ENCODE results near the gene NDUFA7. TPM values are rescaled to one million over a fixed set of nuclear protein-coding genes. Genes with fewer than 3 reads are reported as not detected.

Gene NDUFA7
- total RNA-seq, 2 experiments from 2014 or later = 56.0 to 63.8 TPM

DNA sequence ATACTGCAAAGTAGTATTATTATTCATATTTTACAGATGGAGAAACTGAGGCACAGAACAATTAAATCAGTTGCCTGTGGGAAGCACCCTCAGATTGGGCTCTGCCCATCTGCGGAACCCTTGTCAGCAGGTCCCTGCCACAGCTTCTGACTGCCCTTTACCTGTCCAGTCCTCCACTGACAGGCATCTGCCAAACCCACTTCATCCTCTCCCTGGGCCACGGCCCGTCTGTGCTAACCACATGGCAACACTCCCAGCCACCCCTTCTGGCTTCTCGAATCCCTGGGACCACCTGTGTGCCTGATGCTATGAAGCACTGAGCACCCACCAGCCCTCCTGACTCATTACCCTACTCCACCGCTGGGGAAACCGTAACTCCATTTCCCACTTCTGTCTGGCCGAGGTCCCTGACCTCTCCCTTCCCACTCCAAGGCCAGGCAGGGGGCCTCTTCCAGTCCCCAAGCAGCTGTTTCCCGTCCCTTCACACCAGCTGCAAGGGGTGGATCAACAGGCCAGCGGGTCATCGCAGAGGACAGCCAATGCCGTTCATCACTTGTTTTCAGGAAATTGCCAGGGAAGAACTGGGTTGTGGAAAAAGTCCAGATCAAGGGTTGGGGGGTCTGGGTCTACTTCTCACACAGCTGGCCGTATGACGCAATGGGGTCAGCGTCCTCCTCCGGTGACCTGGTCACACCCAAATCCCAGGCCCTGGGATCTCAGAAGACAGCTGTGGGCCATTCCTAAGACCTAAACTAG lies 19.3 kb upstream of the NDUFA7 start:
- POLR2A ChIA-PET = interaction anchor here (1.2 kb wide), 1 partner anchor 10 kb away, joined by 3 read pairs; no protein-coding TSS in a partner anchor
- no peaks in the 10 kb centered on the region for H3K9me3 Mint-ChIP-seq (ENCODE audit: insufficient read depth)
- H3K4me3 Mint-ChIP-seq = no peak overlapping the region
- peaks cover 32% of the 10 kb centered on the region for H3K27me3 Mint-ChIP-seq (ENCODE audit: low read depth)
- ATAC-seq (no peak), DNase-seq (no peak)
- CTCF ChIA-PET = interaction anchor here (0.8 to 5.8 kb wide), 5 partner anchors 14 to 246 kb away, joined by 3 to 46 read pairs (median 3); no protein-coding TSS in a partner anchor
- H3K4me1 Mint-ChIP-seq (ENCODE audit: low read depth) = peaks cover 30% of the 10 kb centered on the region
- no peaks in the 10 kb centered on the region for H3K36me3 Mint-ChIP-seq (ENCODE audit: low read depth)
- no peak overlapping the region for H3K27ac Mint-ChIP-seq

DNA sequence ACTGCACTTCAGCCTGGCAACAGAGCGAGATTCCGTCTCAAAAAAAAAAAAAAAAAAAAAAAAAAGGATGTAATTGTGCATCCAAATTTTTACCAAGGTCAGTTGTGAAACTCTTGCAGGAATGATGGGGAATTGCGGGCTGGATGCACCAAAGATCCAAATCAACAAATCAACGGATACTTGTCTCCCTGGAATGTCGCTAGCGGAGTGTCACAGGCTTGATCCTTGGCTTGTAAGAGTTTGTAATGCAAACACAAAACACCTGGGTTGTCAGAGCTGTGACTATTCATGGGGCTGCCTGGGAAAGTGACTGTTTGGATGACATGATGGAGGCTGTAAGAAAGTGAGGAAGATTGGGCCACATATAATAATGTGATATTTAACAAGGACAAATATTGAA lies 17.7 kb upstream of the NDUFA7 start:
- Mint-ChIP-seq H3K4me1 (ENCODE audit: low read depth) (peaks cover 32% of the 10 kb centered on the region), H3K36me3 (ENCODE audit: low read depth) (no peaks in the 10 kb centered on the region), H3K27me3 (ENCODE audit: low read depth) (peaks cover 33% of the 10 kb centered on the region), H3K4me3 (no peak overlapping the region), H3K9me3 (ENCODE audit: insufficient read depth) (no peaks in the 10 kb centered on the region), H3K27ac (no peak overlapping the region)
- ChIA-PET POLR2A (interaction anchor here (1.3 kb wide), 1 partner anchor 17 kb away, joined by 3 read pairs; the partner anchor contains the start of gene RPS28), CTCF (no interaction called here)
- ATAC-seq (no peak), DNase-seq (no peak)

DNA sequence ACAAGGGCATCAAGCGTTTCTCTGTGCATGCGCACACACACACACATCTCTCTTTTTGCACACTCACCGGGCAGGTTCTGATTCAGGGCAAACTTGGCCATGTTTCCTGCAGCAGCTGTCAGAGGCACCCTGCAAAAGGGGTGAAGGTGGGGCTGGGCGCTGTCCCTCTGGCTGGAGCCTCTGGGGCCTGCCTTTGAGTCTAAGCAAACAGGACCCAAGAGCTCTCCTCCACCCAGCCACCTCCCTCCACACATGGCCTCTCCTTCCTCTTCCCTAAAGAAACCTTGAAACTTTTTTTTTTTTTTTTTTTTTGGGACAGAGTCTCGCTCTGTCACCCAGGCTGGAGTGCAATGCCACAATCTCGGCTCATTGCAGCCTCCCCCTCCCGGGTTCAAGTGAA lies 16.6 kb upstream of the NDUFA7 start:
- CTCF ChIA-PET = no interaction called here
- POLR2A ChIA-PET = interaction anchor here (0.6 kb wide), 1 partner anchor 14 kb away, joined by 4 read pairs; no protein-coding TSS in a partner anchor
- Mint-ChIP-seq H3K36me3 (ENCODE audit: low read depth) (no peaks in the 10 kb centered on the region), H3K27me3 (ENCODE audit: low read depth) (peaks cover 30% of the 10 kb centered on the region), H3K4me3 (no peak overlapping the region), H3K27ac (no peak overlapping the region), H3K4me1 (ENCODE audit: low read depth) (peaks cover 26% of the 10 kb centered on the region), H3K9me3 (ENCODE audit: insufficient read depth) (no peaks in the 10 kb centered on the region)
- DNase-seq = no peak
- ATAC-seq = no peak

DNA sequence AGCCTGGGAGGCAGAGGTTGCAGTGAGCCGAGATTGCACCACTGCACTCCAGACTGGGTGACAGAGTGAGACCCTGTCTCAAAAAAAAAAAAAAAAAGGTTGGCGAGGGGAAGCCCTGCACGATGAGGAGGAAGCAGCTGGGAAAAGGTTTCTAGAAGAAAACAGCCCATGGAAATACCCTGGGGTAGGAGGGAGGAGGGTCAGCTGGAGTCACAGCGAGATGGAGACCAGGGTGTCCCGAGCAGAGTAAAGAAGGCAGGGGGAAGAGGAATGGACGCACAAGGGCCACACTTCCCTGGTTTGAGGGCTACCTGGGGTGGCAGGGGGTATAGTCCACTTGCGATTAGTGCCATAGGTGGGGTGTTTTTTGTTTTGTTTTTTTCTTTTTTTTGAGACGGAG lies 15.5 kb upstream of the NDUFA7 start:
- ChIA-PET CTCF (interaction anchor here (3.6 kb wide), 1 partner anchor 17 kb away, joined by 23 read pairs; no protein-coding TSS in a partner anchor), POLR2A (interaction anchor here (0.9 kb wide), 1 partner anchor 15 kb away, joined by 3 read pairs; the partner anchor contains the start of genes NDUFA7 and RPS28)
- no peaks in the 10 kb centered on the region for H3K36me3 Mint-ChIP-seq (ENCODE audit: low read depth)
- H3K9me3 Mint-ChIP-seq (ENCODE audit: insufficient read depth) = no peaks in the 10 kb centered on the region
- ATAC-seq = no peak
- H3K4me1 Mint-ChIP-seq (ENCODE audit: low read depth) = peaks cover 16% of the 10 kb centered on the region
- no peak overlapping the region for H3K27ac Mint-ChIP-seq
- no peak overlapping the region for H3K4me3 Mint-ChIP-seq
- no peak for DNase-seq
- peaks cover 29% of the 10 kb centered on the region for H3K27me3 Mint-ChIP-seq (ENCODE audit: low read depth)

DNA sequence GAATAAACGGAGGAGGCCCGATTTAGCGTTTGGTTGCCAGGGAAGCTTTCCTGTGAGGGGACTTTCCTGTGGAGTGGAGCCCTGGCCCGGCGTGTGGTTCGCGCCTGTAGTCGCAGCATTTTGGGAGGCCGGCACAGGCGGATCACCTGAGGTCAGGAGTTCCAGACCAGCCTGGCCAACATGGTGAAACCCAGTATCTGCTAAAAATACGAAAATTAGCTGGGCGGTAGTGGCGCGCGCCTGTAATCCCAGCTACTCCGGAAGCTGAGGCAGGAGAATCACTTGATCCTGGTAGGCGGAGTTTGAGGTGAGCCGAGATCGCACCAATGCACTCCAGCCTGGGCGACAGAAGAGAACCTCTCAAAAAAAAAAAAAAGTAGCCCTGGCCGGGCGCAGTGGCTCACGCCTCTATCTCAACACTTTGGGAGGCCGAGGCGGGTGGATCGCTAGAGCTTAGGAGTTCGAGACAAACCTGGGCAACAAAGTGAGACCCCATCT lies 14.9 kb upstream of the NDUFA7 start:
- Mint-ChIP-seq H3K4me3 (peak overlapping the region; percentile 46), H3K9me3 (ENCODE audit: insufficient read depth) (no peaks in the 10 kb centered on the region), H3K27me3 (ENCODE audit: low read depth) (peaks cover 26% of the 10 kb centered on the region), H3K27ac (no peak overlapping the region), H3K4me1 (ENCODE audit: low read depth) (peaks cover 14% of the 10 kb centered on the region), H3K36me3 (ENCODE audit: low read depth) (no peaks in the 10 kb centered on the region)
- CTCF ChIA-PET = interaction anchor here (1.0 to 3.6 kb wide), 2 partner anchors 18 to 66 kb away, joined by 3 to 23 read pairs; no protein-coding TSS in a partner anchor
- ATAC-seq (no peak), DNase-seq (no peak)
- POLR2A ChIA-PET = interaction anchor here (0.6 to 1.2 kb wide), 4 partner anchors 15 to 146 kb away, joined by 3 to 4 read pairs (median 4); partner anchors contain the start of genes NDUFA7 and RPS28

DNA sequence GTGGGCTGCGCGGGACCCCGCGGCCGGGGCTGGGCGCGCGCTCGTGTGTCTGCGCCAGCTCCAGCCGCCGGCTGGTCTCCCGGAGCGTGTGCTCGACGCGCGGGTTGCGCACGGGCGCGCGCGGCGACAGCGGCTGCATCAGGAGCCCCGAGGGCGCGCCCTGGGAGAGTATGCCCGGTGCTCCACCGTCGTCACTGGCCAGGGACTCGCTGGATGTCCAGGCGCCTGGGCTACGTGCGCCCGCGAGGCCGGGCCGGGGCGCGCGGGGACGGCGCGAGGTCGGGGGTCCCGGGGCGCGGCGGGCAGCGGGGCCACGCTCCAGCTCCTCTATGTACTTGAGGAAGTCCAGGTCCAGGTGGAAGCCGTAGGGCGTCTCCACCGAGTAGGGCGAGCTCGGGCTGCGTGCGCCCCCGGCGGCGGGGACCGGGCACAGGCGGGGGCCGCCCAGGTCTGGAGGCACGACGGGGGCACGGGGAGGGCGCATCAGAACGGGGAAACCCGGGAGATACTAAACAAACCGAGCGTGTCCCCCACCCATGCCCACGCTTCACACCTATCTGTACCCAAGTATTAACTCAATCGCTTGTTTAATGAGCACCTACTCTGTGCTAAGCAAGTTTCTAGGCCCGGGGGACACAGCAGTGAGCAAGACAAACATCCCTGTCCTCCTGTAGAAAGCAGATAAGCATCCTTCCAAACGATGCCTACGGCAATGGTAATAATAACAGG lies 14.3 kb upstream of the NDUFA7 start:
- Mint-ChIP-seq H3K4me3 (peak overlapping the region; percentile 46), H3K27ac (no peak overlapping the region), H3K4me1 (ENCODE audit: low read depth) (peaks cover 14% of the 10 kb centered on the region), H3K27me3 (ENCODE audit: low read depth) (peaks cover 26% of the 10 kb centered on the region), H3K9me3 (ENCODE audit: insufficient read depth) (no peaks in the 10 kb centered on the region), H3K36me3 (ENCODE audit: low read depth) (no peaks in the 10 kb centered on the region)
- ChIA-PET CTCF (interaction anchor here (0.8 to 3.6 kb wide), 6 partner anchors 8 to 78 kb away, joined by 3 to 23 read pairs (median 4); partner anchors contain the start of gene MARCHF2), POLR2A (interaction anchor here (0.6 to 1.2 kb wide), 4 partner anchors 15 to 147 kb away, joined by 3 to 4 read pairs (median 4); partner anchors contain the start of genes NDUFA7 and RPS28)
- DNase-seq (peak; percentile 37), ATAC-seq (peak; percentile 60)

DNA sequence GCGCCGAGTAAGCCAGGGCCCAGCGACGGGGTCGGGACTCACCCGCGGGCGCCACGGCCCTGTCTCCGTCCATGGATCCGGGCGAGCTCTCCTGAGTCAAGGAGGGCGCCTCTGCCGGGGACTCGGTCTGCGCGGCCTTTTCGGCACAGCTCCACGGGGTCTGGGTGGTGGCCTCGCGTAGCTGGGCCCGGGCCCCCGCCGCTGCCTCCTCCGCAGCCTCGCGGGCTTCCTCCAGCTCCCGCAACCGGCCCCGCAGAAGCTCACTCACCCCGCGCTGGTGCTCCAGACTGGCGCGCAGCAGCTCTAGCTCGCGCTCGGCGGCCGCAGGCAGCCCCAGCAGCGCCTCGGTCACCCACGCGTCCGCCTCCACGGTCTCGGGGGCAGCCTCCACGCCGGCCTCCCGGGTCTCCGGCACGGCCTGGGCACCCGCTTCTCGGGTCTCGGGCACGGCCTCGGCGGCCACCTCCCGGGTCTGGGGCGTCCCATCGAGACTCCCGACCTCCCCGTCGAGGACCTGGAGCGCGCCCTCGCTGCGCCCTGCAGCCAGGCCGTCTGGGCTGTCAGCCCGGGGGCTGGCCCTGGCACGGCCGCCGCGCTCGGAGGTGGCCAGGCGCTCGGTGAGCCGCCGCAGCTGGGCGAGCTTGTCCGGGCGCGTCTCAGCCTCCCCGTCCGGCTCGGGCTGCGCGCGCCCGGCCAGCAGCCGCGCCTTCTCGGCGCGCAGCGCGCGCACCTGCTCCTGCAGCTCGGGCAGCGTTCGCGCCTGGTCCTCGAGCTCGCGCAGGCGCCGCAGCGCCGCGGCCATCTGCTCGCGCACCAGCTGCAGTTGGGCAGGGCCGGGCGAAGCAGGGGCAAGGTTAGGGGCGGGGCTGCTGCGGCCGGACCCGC lies 13.5 kb upstream of the NDUFA7 start:
- POLR2A ChIA-PET = interaction anchor here (0.8 to 1.3 kb wide), 3 partner anchors 8 to 148 kb away, joined by 3 read pairs; partner anchors contain the start of gene KANK3
- Mint-ChIP-seq H3K9me3 (ENCODE audit: insufficient read depth) (no peaks in the 10 kb centered on the region), H3K4me3 (peak overlapping the region; percentile 31), H3K36me3 (ENCODE audit: low read depth) (no peaks in the 10 kb centered on the region), H3K27me3 (ENCODE audit: low read depth) (peaks cover 24% of the 10 kb centered on the region), H3K4me1 (ENCODE audit: low read depth) (peaks cover 14% of the 10 kb centered on the region), H3K27ac (no peak overlapping the region)
- CTCF ChIA-PET = interaction anchor here (0.7 to 3.6 kb wide), 7 partner anchors 8 to 391 kb away, joined by 3 to 23 read pairs (median 3); partner anchors contain the start of genes MARCHF2 and TIMM44
- ATAC-seq (peak; percentile 63), DNase-seq (peak; percentile 60)

DNA sequence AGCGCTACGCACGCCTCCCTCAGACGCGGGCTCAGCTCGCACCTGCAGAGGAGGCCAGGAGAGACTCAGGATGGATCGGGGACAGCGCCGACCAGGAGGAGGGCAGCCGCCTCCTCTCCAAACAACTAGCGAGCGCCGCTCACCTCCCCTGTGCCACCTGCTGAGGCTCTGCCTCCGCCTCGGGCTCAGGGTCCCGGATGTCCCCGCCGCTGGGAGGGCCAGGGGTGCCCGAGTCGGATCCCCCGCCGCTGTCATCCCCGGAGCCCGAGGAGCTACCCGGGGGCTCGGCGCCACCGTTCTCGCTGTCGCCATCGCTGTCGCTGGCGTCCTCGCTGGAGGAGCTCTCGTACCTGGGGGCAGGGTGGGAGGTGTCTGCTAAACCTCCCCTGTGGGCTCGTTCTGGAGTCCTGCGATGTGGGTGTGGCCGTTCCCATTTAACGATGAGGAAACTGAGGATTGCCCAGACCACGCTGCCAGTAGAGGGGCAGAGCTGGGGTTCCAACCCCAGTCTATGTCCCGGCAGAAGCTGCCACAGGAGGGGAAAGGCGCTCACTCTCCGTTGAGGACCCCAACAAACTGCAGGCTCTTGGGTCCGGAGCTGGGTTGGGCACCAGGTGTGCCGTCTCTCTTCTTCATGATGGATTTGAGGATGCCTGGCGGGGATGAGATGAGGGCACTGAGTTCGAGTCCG lies 12.7 kb upstream of the NDUFA7 start:
- Mint-ChIP-seq H3K4me1 (ENCODE audit: low read depth) (peaks cover 14% of the 10 kb centered on the region), H3K36me3 (ENCODE audit: low read depth) (no peaks in the 10 kb centered on the region), H3K4me3 (peak overlapping the region; percentile 31), H3K27me3 (ENCODE audit: low read depth) (peaks cover 23% of the 10 kb centered on the region), H3K27ac (no peak overlapping the region), H3K9me3 (ENCODE audit: insufficient read depth) (no peaks in the 10 kb centered on the region)
- POLR2A ChIA-PET = interaction anchor here (1.3 kb wide), 1 partner anchor 9 kb away, joined by 3 read pairs; the partner anchor contains the start of gene KANK3
- DNase-seq (no peak), ATAC-seq (no peak)
- CTCF ChIA-PET = interaction anchor here (0.7 to 3.6 kb wide), 6 partner anchors 9 to 390 kb away, joined by 3 to 23 read pairs (median 3); partner anchors contain the start of genes KANK3, MARCHF2 and TIMM44

DNA sequence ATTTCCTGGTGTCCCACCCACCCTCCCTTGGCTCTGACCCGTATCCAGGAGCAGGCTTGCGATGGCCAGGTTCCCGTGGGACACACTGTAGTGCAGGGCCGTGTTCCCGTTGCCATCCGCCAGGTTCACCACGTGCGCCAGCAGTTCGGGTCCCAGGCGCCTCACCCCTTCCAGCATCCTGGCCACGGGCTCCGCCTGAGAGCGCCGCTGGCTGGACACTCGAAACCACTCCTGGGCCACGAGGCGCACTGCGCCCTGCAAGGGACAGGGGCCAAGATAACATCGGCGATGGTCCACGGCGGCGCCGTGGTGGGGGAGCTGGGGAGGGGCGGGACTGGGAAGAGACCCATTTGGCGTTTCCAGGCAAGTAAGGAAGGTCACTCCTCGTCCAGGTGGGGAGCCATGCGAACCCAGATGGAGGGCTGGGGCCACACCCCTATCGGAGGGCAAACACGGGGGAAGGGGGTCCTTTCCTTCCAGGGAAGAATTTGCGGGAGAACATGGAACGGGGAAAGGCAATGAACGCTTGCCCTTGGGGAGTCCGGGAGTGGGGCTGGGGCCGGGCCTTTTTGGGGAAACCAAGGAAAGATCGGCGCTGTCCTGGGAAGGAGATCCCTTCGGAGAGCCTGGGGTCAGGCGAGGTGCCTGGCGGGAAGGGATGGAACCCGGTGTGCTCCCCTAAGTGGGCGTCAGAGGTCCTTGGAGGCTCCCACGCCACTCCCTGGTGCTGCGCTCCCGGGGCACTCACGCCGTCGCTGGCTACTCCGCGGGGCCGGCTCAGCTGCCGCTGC lies 12.0 kb upstream of the NDUFA7 start:
- ChIA-PET CTCF (interaction anchor here (0.9 to 3.6 kb wide), 2 partner anchors 10 to 21 kb away, joined by 3 to 23 read pairs; partner anchors contain the start of gene KANK3), POLR2A (no interaction called here)
- Mint-ChIP-seq H3K9me3 (ENCODE audit: insufficient read depth) (no peaks in the 10 kb centered on the region), H3K27ac (no peak overlapping the region), H3K36me3 (ENCODE audit: low read depth) (no peaks in the 10 kb centered on the region), H3K4me3 (no peak overlapping the region), H3K4me1 (ENCODE audit: low read depth) (peaks cover 14% of the 10 kb centered on the region), H3K27me3 (ENCODE audit: low read depth) (peaks cover 19% of the 10 kb centered on the region)
- DNase-seq (no peak), ATAC-seq (no peak)

Measured in activated CD8-positive, alpha-beta T cell treated with anti-CD3 and anti-CD28 coated beads, Interleukin-2, amount 10 ng/mL, durations not matched to agents 7 days and 5 days (primary cell).